Astrocyte (in vitro differentiated cells and primary cell): ENCODE results near the gene PTRHD1. TPM values are rescaled to one million over a fixed set of nuclear protein-coding genes. Genes with fewer than 3 reads are reported as not detected.
A peak's percentile ranks its signal among the peaks of the same experiment; 100 is the strongest.
"Not testable (repeated sequence)": the region's sequence is repeated elsewhere in the genome, so short reads cannot be mapped to it uniquely, and the experiment has no call there.

Source experiments
- DNase-seq: peaks from one replicate; pipeline ENCODE4 v3.0.0-alpha.2; 2010; ENCODE audit warnings: low read depth
- FAIRE-seq: peaks from 2 replicates; lab custom pipeline; 2011; peaks lifted over from hg19 to GRCh38; lab: Jason Lieb, UNC
- H2AFZ ChIP-seq: 2 replicates; pipeline ENCODE4 v1.6.0; 2012; ENCODE audit warnings: low read depth, low read length, inconsistent platforms
- H3K27ac ChIP-seq: 2 replicates; pipeline ENCODE4 v1.5.1; 2011; ENCODE audit warnings: low read depth, low read length, inconsistent platforms
- H3K27me3 ChIP-seq: 2 replicates; pipeline ENCODE4 v1.6.0; 2011; ENCODE audit warnings: low read length, inconsistent platforms; ENCODE audit not compliant: insufficient read depth
- H3K36me3 ChIP-seq: 2 replicates; pipeline ENCODE4 v1.5.1; 2011; ENCODE audit warnings: low read length, inconsistent platforms; ENCODE audit not compliant: insufficient read depth
- H3K4me1 ChIP-seq: 2 replicates; pipeline ENCODE4 v1.5.1; 2011; ENCODE audit warnings: low read length, inconsistent platforms; ENCODE audit not compliant: insufficient read depth
- H3K4me2 ChIP-seq: 2 replicates; pipeline ENCODE4 v1.6.0; 2012; ENCODE audit warnings: low read length, inconsistent platforms
- H3K4me3 ChIP-seq: 2 replicates; pipeline ENCODE4 v1.5.1; 2011; ENCODE audit warnings: low read depth, mild to moderate bottlenecking, low read length, inconsistent platforms; ENCODE audit not compliant: insufficient read depth
- H3K79me2 ChIP-seq: 2 replicates; pipeline ENCODE4 v1.6.0; 2012; ENCODE audit warnings: mild to moderate bottlenecking, low read length, inconsistent platforms; ENCODE audit not compliant: insufficient read depth
- H3K9ac ChIP-seq: 2 replicates; pipeline ENCODE4 v1.6.0; 2012; ENCODE audit warnings: mild to moderate bottlenecking, low read length, inconsistent platforms
- H3K9me3 ChIP-seq: 2 replicates; pipeline ENCODE4 v1.5.1; 2012; ENCODE audit warnings: low read depth, mild to moderate bottlenecking, low read length, inconsistent platforms; ENCODE audit not compliant: insufficient read depth
- H4K20me1 ChIP-seq: 2 replicates; pipeline ENCODE4 v1.6.0; 2012; ENCODE audit warnings: low read length, inconsistent platforms; ENCODE audit not compliant: insufficient read depth
- H3K27ac Mint-ChIP-seq: one replicate; pipeline ENCODE4 v1.8.0; 2021; ENCODE audit warnings: mild to moderate bottlenecking, mixed read lengths; ENCODE audit not compliant: unreplicated experiment
- H3K27me3 Mint-ChIP-seq: one replicate; pipeline ENCODE4 v1.8.0; 2021; ENCODE audit warnings: low read depth, mixed read lengths; ENCODE audit not compliant: unreplicated experiment
- H3K36me3 Mint-ChIP-seq: one replicate; pipeline ENCODE4 v1.8.0; 2021; ENCODE audit warnings: low read depth, mixed read lengths; ENCODE audit not compliant: unreplicated experiment
- H3K4me1 Mint-ChIP-seq: one replicate; pipeline ENCODE4 v1.8.0; 2021; ENCODE audit warnings: low read depth, mixed read lengths; ENCODE audit not compliant: unreplicated experiment
- H3K4me3 Mint-ChIP-seq: one replicate; pipeline ENCODE4 v1.8.0; 2021; ENCODE audit warnings: mild to moderate bottlenecking, moderate library complexity, mixed read lengths; ENCODE audit not compliant: unreplicated experiment
- H3K9me3 Mint-ChIP-seq: one replicate; pipeline ENCODE4 v1.8.0; 2021; ENCODE audit warnings: mild to moderate bottlenecking, mixed read lengths; ENCODE audit not compliant: unreplicated experiment
- EZH2 ChIP-seq: IDR thresholded peaks from 2 replicates; pipeline ENCODE4 v1.6.1; 2012; ENCODE audit warnings: mild to moderate bottlenecking, low read length, inconsistent platforms; ENCODE audit not compliant: insufficient read depth
- total RNA-seq: library from RNA; stranded (reverse); gene quantifications from 2 replicates; pipeline ENCODE4 v1.2.1, GENCODE V29; 2021
- TF ChIP-seq, protein P1 (sequence below): IDR thresholded peaks from 2 replicates; pipeline ENCODE4 v1.5.1; 2011; ENCODE audit warnings: low read depth, mild to moderate bottlenecking, inconsistent platforms, low read length, moderate library complexity; ENCODE audit not compliant: insufficient read depth

Gene PTRHD1
- total RNA-seq, 1 donor from 2014 or later: 28.7 TPM

GRCh38 chr2:24813691-24814137 is 20.5 kb upstream of the PTRHD1 start:
- peaks cover 72% of the 10 kb centered on the region for H3K79me2 ChIP-seq
- no peaks in the 10 kb centered on the region for H3K9me3 ChIP-seq
- no peak overlapping the region for H3K27ac ChIP-seq
- Mint-ChIP-seq H3K36me3 (peaks cover 7% of the 10 kb centered on the region), H3K27me3 (no peaks in the 10 kb centered on the region), H3K4me3 (no peak overlapping the region), H3K27ac (no peak overlapping the region), H3K9me3 (no peaks in the 10 kb centered on the region), H3K4me1 (peaks cover 11% of the 10 kb centered on the region)
- TF ChIP-seq EZH2: no peak
- TF ChIP-seq, protein P1, sequence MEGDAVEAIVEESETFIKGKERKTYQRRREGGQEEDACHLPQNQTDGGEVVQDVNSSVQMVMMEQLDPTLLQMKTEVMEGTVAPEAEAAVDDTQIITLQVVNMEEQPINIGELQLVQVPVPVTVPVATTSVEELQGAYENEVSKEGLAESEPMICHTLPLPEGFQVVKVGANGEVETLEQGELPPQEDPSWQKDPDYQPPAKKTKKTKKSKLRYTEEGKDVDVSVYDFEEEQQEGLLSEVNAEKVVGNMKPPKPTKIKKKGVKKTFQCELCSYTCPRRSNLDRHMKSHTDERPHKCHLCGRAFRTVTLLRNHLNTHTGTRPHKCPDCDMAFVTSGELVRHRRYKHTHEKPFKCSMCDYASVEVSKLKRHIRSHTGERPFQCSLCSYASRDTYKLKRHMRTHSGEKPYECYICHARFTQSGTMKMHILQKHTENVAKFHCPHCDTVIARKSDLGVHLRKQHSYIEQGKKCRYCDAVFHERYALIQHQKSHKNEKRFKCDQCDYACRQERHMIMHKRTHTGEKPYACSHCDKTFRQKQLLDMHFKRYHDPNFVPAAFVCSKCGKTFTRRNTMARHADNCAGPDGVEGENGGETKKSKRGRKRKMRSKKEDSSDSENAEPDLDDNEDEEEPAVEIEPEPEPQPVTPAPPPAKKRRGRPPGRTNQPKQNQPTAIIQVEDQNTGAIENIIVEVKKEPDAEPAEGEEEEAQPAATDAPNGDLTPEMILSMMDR: no peak
- no peak overlapping the region for H3K9ac ChIP-seq
- peaks cover 18% of the 10 kb centered on the region for H3K4me1 ChIP-seq
- H3K27me3 ChIP-seq: no peaks in the 10 kb centered on the region
- H3K36me3 ChIP-seq: peaks cover 19% of the 10 kb centered on the region
- peaks cover 5% of the 10 kb centered on the region for H4K20me1 ChIP-seq
- DNase-seq: no peak
- no peak for FAIRE-seq
- H2AFZ ChIP-seq: no peak overlapping the region
- H3K4me2 ChIP-seq: no peak overlapping the region
- no peak overlapping the region for H3K4me3 ChIP-seq

DNA sequence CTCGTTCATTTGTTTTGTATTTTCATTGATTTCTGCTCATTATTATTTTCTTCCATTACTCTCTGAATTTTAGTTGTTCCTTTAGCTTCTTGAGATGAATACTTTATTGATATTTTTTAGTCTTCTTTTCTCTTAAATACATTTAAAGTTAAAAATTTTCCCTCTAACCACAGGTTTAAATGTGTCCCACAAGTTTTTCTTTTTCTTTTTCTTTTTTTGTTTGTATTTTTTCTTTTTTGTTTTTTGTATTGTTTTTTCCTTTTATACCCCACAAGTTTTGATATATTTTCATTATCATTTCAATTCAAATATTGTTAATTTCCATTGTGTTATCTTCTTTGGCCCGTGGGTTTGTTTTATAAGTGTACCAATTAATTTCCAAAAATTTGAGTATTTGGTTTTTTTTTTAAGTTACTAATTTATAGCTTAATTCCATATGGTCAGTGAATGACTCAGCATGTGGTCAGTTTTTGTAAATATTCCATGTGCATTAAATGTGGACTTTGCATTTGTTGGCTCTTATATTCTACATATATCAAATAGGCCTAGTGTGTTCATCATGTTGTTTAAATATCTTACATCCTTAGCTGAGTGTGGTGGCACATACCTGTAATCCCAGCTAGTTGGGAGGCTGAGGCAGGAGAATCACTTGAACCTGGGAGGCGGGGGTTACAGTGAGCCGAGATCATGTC is 16.3 kb upstream of the PTRHD1 start:
- H3K36me3 ChIP-seq: peaks cover 4% of the 10 kb centered on the region
- peaks cover 29% of the 10 kb centered on the region for H3K36me3 Mint-ChIP-seq
- H3K4me1 ChIP-seq: peaks cover 3% of the 10 kb centered on the region
- peaks cover 86% of the 10 kb centered on the region for H3K79me2 ChIP-seq
- H3K27me3 ChIP-seq: no peaks in the 10 kb centered on the region
- peak overlapping the region; percentile 1 for H3K27ac ChIP-seq
- no peak overlapping the region for H3K4me2 ChIP-seq
- no peak overlapping the region for H3K9ac ChIP-seq
- H3K4me3 Mint-ChIP-seq: no peak overlapping the region
- peak overlapping the region; percentile 75 for H3K27ac Mint-ChIP-seq
- no peaks in the 10 kb centered on the region for H3K4me1 Mint-ChIP-seq
- TF ChIP-seq, protein P1: no peak
- TF ChIP-seq EZH2: no peak
- FAIRE-seq: no peak
- H2AFZ ChIP-seq: no peak overlapping the region
- no peak overlapping the region for H3K4me3 ChIP-seq
- H4K20me1 ChIP-seq: peaks cover 5% of the 10 kb centered on the region
- no peaks in the 10 kb centered on the region for H3K9me3 ChIP-seq
- no peak for DNase-seq
- H3K9me3 Mint-ChIP-seq: peaks cover 13% of the 10 kb centered on the region
- H3K27me3 Mint-ChIP-seq: no peaks in the 10 kb centered on the region

- H3K27me3 Mint-ChIP-seq: no peaks in the 10 kb centered on the region
- no peaks in the 10 kb centered on the region for H3K27me3 ChIP-seq
- no peak overlapping the region for H3K9ac ChIP-seq
- H3K36me3 ChIP-seq: no peaks in the 10 kb centered on the region
- no peaks in the 10 kb centered on the region for H3K9me3 ChIP-seq
- DNase-seq: no peak
- no peak overlapping the region for H3K27ac ChIP-seq
- peaks cover 25% of the 10 kb centered on the region for H3K36me3 Mint-ChIP-seq
- H3K27ac Mint-ChIP-seq: no peak overlapping the region
- H3K4me3 ChIP-seq: no peak overlapping the region
- no peaks in the 10 kb centered on the region for H4K20me1 ChIP-seq
- no peak for TF ChIP-seq EZH2
- TF ChIP-seq, protein P1: no peak
- H3K4me2 ChIP-seq: no peak overlapping the region
- H2AFZ ChIP-seq: no peak overlapping the region
- H3K9me3 Mint-ChIP-seq: peaks cover 13% of the 10 kb centered on the region
- peaks cover 60% of the 10 kb centered on the region for H3K79me2 ChIP-seq
- peaks cover 3% of the 10 kb centered on the region for H3K4me1 ChIP-seq
- FAIRE-seq: no peak
- H3K4me3 Mint-ChIP-seq: no peak overlapping the region
- no peaks in the 10 kb centered on the region for H3K4me1 Mint-ChIP-seq
Observed at GRCh38 chr2:24806661-24807036, 13.5 kb upstream of the PTRHD1 start.

DNA sequence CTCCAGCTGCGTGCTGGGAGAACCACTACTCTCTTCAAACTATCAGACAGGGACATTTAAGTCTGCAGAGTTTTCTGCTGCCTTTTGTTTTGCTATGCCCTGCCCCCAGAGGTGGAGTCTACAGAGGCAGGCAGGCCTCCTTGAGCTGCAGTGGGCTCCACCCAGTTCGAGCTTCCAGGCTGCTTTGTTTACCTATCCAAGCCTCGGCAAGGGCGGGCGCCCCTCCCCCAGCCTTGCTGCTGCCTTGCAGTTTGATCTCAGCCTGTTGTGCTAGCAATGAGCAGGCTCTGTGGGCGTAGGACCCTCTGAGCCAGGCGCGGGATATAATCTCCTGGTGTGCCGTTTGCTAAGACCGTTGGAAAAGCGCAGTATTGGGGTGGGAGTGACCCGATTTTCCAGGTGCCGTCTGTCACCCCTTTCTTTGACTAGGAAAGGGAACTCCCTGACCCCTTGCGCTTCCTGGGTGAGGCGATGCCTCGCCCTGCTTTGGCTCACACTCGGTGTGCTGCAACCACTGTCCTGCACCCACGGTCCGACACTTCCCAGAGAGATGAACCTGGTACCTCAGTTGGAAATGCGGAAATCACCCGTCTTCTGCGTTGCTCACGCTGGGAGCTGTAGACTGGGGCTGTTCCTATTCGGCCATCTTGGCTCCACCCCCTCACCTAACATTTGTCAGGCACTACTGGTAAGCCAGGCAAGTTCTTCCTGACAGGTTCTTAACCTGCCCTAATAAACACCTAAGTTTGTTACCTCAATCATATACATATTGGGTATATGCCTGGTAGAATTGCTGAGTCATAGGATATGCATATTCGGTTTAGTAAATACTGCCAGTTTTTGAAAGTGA is 12.8 kb upstream of the PTRHD1 start:
- peaks cover 13% of the 10 kb centered on the region for H3K9me3 Mint-ChIP-seq
- FAIRE-seq, H3K27me3 Mint-ChIP-seq, H3K9me3 ChIP-seq, H4K20me1 ChIP-seq, H3K27ac Mint-ChIP-seq, H3K4me3 ChIP-seq, H3K4me2 ChIP-seq, H3K36me3 ChIP-seq, DNase-seq, H3K4me3 Mint-ChIP-seq, H2AFZ ChIP-seq, H3K4me1 Mint-ChIP-seq, H3K9ac ChIP-seq, H3K4me1 ChIP-seq, H3K27me3 ChIP-seq, H3K27ac ChIP-seq: not testable (repeated sequence)
- peaks cover 27% of the 10 kb centered on the region for H3K36me3 Mint-ChIP-seq
- H3K79me2 ChIP-seq: peaks cover 60% of the 10 kb centered on the region
